SK-N-SH (cell line): ENCODE measurements around the gene PCSK5.

Experiments used
- GATA2 ChIP-seq: sonication (generic); formaldehyde crosslinking; IDR thresholded peaks from 2 replicates; pipeline ENCODE4 v1.5.0; 2020; ENCODE audit warnings: mild to moderate bottlenecking, missing genetic modification reagents
- POLR2AphosphoS5 ChIP-seq: IDR thresholded peaks from 2 replicates; pipeline ENCODE4 v1.6.1; 2012; ENCODE audit warnings: low read depth, low read length
- TEAD4 ChIP-seq: IDR thresholded peaks from 2 replicates; pipeline ENCODE4 v1.4.0; 2012; ENCODE audit warnings: mild to moderate bottlenecking, borderline replicate concordance; ENCODE audit not compliant: insufficient read depth
- USF2 ChIP-seq: fragments of 150-350 bp; IDR thresholded peaks from 2 replicates; pipeline ENCODE4 v1.6.1; 2017; ENCODE audit warnings: antibody characterized with exemption, low read length, low read depth, borderline replicate concordance
- TF ChIP-seq, protein P1 (sequence below): IDR thresholded peaks from 2 replicates; pipeline ENCODE4 v1.4.0; 2012; ENCODE audit warnings: low read depth

- TF ChIP-seq USF2 (no peak), TEAD4 (no peak), GATA2 (CRISPR knock-in tag) (no peak), POLR2AphosphoS5 (no peak)
- TF ChIP-seq, protein P1, sequence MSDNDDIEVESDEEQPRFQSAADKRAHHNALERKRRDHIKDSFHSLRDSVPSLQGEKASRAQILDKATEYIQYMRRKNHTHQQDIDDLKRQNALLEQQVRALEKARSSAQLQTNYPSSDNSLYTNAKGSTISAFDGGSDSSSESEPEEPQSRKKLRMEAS = no peak
Observed at GRCh38 chr9:76338418-76338817, 447.9 kb downstream of the PCSK5 start.
